Measurements from ENCODE around the gene PIK3C2G. TPM values are rescaled to one million over a fixed set of nuclear protein-coding genes. Genes with fewer than 3 reads are reported as not detected.

The PIK3C2G gene
- total RNA-seq, 1 experiment from 2014 or later, result not detected

DNA sequence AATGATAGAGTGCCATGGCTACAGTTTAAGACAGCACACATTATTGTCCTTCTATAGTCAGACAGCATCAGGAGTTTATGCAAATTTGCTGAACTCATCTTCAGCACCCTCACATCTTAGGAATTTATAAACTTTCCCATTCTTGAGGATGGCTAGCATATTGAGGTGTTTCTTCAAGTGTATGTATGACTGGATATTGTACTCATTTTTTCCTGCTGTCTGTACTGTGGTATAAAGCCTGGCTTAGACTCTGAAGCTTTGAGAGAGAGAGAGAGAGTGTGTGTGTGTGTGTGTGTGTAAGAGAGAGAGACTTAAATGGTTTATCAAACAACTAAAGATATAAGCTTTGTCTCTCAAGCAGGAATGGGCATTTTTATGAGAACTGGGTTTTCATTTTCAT, 161.6 kb downstream of the PIK3C2G start:
- no peak overlapping the region for H3K27ac ChIP-seq (ENCODE audit: low read depth, low read length)
- intact Hi-C loops (cut with micrococcal nuclease), result no loop called here
- DNase-seq (ENCODE audit: low read depth, low spot score) (no peak), ATAC-seq (no peak)
- no peaks in the 10 kb centered on the region for H3K4me1 ChIP-seq (ENCODE audit: control insufficient read depth in 1 of 2, insufficient read depth in 2 of 2, low read length in 2 of 2)
- no peaks in the 10 kb centered on the region for H4K20me1 ChIP-seq (ENCODE audit: insufficient read depth)
- no peak overlapping the region for H3K4me2 ChIP-seq (ENCODE audit: low read length)
- ChIA-PET RAD21 (ENCODE audit: low non-redundant PET in 1 of 2, low total read pairs in 2 of 2, uncharacterized antibody in 2 of 2, unreplicated experiment in 2 of 2) (no interaction called here), POLR2A (no interaction called here), CTCF (no interaction called here)
- no peaks in the 10 kb centered on the region for H3K9me3 ChIP-seq (ENCODE audit: control insufficient read depth in 1 of 2, insufficient read depth in 1 of 2, low read depth in 1 of 2, low read length in 2 of 2)
- no peak for TF ChIP-seq FOSL1 (IDR thresholded peaks at IDR 0.05; ENCODE audit: low read depth)
- no peak for TF ChIP-seq CEBPB (IDR thresholded peaks at IDR 0.05; ENCODE audit: low read depth)
- TF ChIP-seq YY1 (IDR thresholded peaks at IDR 0.05; ENCODE audit: extremely low read depth, insufficient replicate concordance, low read depth, low read length), result no peak
- no peak for TF ChIP-seq ELF1 (IDR thresholded peaks at IDR 0.05; ENCODE audit: borderline replicate concordance, low read depth)
- no peak for TF ChIP-seq JUND (IDR thresholded peaks at IDR 0.05)
- no peak overlapping the region for H2AFZ ChIP-seq (ENCODE audit: low read depth, low read length, poor library complexity, severe bottlenecking)
- no TSS peak for BruUV-seq (replicated peaks)
- H3K9me2 ChIP-seq (ENCODE audit: insufficient read depth), result no peaks in the 10 kb centered on the region
- H3K27me3 ChIP-seq (ENCODE audit: insufficient read depth, low read length), result no peaks in the 10 kb centered on the region
- no peak overlapping the region for H3K4me3 ChIP-seq (replicated peaks in 1 of 2; ENCODE audit: low read depth in 1 of 2, low read length in 2 of 2)
- H3K79me2 ChIP-seq (ENCODE audit: insufficient read depth, low read length), result no peaks in the 10 kb centered on the region
- no peaks in the 10 kb centered on the region for H3K36me3 ChIP-seq (ENCODE audit: control insufficient read depth in 1 of 2, insufficient read depth in 2 of 2, low read length in 2 of 2)
- H3K9ac ChIP-seq (ENCODE audit: low read length), result no peak overlapping the region

DNA sequence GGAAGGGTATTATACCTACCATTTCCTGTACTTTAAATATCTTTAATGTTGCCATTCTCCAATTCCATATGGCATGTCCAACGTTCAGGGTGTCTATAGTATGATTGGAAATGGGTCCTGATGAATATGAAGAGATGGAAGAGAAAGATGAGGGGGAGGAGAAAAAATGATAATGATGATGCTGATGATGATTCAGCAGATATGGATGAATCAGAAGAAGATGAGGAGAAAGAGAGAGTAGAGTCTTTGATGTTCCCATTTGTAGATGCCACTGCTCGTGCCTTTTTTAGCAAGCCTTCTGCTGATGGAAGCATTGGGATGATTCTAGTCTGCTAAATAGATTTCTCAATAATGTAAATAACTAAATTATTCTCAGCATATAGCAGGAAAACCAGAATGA, 163.5 kb downstream of the PIK3C2G start:
- intact Hi-C loops (cut with micrococcal nuclease), result no loop called here

More for the DNA sequence above, 163.5 kb downstream of the PIK3C2G start:
- Histone ChIP-seq H3K4me3 (replicated peaks in 1 of 2; ENCODE audit: low read depth in 1 of 2, low read length in 2 of 2) (no peak overlapping the region), H3K9me3 (ENCODE audit: control insufficient read depth in 1 of 2, insufficient read depth in 1 of 2, low read depth in 1 of 2, low read length in 2 of 2) (no peaks in the 10 kb centered on the region), H3K9me2 (ENCODE audit: insufficient read depth) (no peaks in the 10 kb centered on the region), H3K9ac (ENCODE audit: low read length) (no peak overlapping the region), H3K4me1 (ENCODE audit: control insufficient read depth in 1 of 2, insufficient read depth in 2 of 2, low read length in 2 of 2) (peaks cover 0 to 4% of the 10 kb centered on the region in 2 experiments; a peak in 1 of 4 replicates), H4K20me1 (ENCODE audit: insufficient read depth) (no peaks in the 10 kb centered on the region), H3K4me2 (ENCODE audit: low read length) (no peak overlapping the region), H3K36me3 (ENCODE audit: control insufficient read depth in 1 of 2, insufficient read depth in 2 of 2, low read length in 2 of 2) (no peaks in the 10 kb centered on the region), H3K27me3 (ENCODE audit: insufficient read depth, low read length) (no peaks in the 10 kb centered on the region), H2AFZ (ENCODE audit: low read depth, low read length, poor library complexity, severe bottlenecking) (no peak overlapping the region), H3K27ac (ENCODE audit: low read depth, low read length) (no peak overlapping the region), H3K79me2 (ENCODE audit: insufficient read depth, low read length) (no peaks in the 10 kb centered on the region)
- BruUV-seq (replicated peaks), result no TSS peak
- DNase-seq (ENCODE audit: low read depth, low spot score) (no peak), ATAC-seq (no peak)
- ChIA-PET RAD21 (ENCODE audit: low non-redundant PET in 1 of 2, low total read pairs in 2 of 2, uncharacterized antibody in 2 of 2, unreplicated experiment in 2 of 2) (no interaction called here), CTCF (interaction anchor here (0.7 kb wide), 1 partner anchor 181 kb away, joined by 3 read pairs; no protein-coding TSS in a partner anchor), POLR2A (no interaction called here)
- TF ChIP-seq EZH2 (IDR thresholded peaks at IDR 0.05), result no peak
- TF ChIP-seq, protein P1, sequence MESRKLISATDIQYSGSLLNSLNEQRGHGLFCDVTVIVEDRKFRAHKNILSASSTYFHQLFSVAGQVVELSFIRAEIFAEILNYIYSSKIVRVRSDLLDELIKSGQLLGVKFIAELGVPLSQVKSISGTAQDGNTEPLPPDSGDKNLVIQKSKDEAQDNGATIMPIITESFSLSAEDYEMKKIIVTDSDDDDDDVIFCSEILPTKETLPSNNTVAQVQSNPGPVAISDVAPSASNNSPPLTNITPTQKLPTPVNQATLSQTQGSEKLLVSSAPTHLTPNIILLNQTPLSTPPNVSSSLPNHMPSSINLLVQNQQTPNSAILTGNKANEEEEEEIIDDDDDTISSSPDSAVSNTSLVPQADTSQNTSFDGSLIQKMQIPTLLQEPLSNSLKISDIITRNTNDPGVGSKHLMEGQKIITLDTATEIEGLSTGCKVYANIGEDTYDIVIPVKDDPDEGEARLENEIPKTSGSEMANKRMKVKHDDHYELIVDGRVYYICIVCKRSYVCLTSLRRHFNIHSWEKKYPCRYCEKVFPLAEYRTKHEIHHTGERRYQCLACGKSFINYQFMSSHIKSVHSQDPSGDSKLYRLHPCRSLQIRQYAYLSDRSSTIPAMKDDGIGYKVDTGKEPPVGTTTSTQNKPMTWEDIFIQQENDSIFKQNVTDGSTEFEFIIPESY (IDR thresholded peaks at IDR 0.05; ENCODE audit: extremely low read depth, insufficient replicate concordance, low read length), result no peak
- TF ChIP-seq, protein P2, sequence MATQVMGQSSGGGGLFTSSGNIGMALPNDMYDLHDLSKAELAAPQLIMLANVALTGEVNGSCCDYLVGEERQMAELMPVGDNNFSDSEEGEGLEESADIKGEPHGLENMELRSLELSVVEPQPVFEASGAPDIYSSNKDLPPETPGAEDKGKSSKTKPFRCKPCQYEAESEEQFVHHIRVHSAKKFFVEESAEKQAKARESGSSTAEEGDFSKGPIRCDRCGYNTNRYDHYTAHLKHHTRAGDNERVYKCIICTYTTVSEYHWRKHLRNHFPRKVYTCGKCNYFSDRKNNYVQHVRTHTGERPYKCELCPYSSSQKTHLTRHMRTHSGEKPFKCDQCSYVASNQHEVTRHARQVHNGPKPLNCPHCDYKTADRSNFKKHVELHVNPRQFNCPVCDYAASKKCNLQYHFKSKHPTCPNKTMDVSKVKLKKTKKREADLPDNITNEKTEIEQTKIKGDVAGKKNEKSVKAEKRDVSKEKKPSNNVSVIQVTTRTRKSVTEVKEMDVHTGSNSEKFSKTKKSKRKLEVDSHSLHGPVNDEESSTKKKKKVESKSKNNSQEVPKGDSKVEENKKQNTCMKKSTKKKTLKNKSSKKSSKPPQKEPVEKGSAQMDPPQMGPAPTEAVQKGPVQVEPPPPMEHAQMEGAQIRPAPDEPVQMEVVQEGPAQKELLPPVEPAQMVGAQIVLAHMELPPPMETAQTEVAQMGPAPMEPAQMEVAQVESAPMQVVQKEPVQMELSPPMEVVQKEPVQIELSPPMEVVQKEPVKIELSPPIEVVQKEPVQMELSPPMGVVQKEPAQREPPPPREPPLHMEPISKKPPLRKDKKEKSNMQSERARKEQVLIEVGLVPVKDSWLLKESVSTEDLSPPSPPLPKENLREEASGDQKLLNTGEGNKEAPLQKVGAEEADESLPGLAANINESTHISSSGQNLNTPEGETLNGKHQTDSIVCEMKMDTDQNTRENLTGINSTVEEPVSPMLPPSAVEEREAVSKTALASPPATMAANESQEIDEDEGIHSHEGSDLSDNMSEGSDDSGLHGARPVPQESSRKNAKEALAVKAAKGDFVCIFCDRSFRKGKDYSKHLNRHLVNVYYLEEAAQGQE (IDR thresholded peaks at IDR 0.05; ENCODE audit: low read depth), result no peak
- TF ChIP-seq, protein P3, sequence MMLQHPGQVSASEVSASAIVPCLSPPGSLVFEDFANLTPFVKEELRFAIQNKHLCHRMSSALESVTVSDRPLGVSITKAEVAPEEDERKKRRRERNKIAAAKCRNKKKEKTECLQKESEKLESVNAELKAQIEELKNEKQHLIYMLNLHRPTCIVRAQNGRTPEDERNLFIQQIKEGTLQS (IDR thresholded peaks at IDR 0.05), result no peak
- TF ChIP-seq YY1 (IDR thresholded peaks at IDR 0.05; ENCODE audit: extremely low read depth, insufficient replicate concordance, low read depth, low read length), result no peak
- no peak for TF ChIP-seq CBX3 (IDR thresholded peaks at IDR 0.05; ENCODE audit: low read depth)
- no peak for TF ChIP-seq EZH2phosphoT487 (IDR thresholded peaks at IDR 0.05; ENCODE audit: borderline replicate concordance)
- no peak for TF ChIP-seq TCF7L2 (IDR thresholded peaks at IDR 0.05; ENCODE audit: borderline replicate concordance, extremely low read depth, insufficient read depth, insufficient read length)
- TF ChIP-seq SP1 (IDR thresholded peaks at IDR 0.05; ENCODE audit: low read depth), result no peak
- TF ChIP-seq EGR1 (IDR thresholded peaks at IDR 0.05; ENCODE audit: low read depth), result no peak

All from HCT116 (cell line).